ENCODE data around the gene IL12RB1.

Gene IL12RB1

GRCh38 chr19:18104793-18105131, 18.0 kb upstream of the IL12RB1 start:
- DNase-seq (ENCODE audit: extremely low read depth, insufficient read length), result no peak
- Histone ChIP-seq H3K27me3 (replicated peaks; ENCODE audit: control insufficient read depth, insufficient read depth, low read length) (no peaks in the 10 kb centered on the region), H3K36me3 (ENCODE audit: control insufficient read depth, insufficient read depth, low read length) (no peaks in the 10 kb centered on the region; the same call in none of the 2 replicates), H3K4me3 (replicated peaks; ENCODE audit: low read depth, low read length) (peak overlapping the region; percentile 57)
- no peak for TF ChIP-seq CTCF (IDR thresholded peaks at IDR 0.05; ENCODE audit: insufficient read depth, low read length, poor library complexity, severe bottlenecking)

GRCh38 chr19:18102916-18103542, 16.3 kb upstream of the IL12RB1 start:
- Histone ChIP-seq H3K4me3 (replicated peaks; ENCODE audit: low read depth, low read length) (no peak overlapping the region), H3K27me3 (replicated peaks; ENCODE audit: control insufficient read depth, insufficient read depth, low read length) (no peaks in the 10 kb centered on the region), H3K36me3 (ENCODE audit: control insufficient read depth, insufficient read depth, low read length) (no peaks in the 10 kb centered on the region; the same call in none of the 2 replicates)
- no peak for DNase-seq (ENCODE audit: extremely low read depth, insufficient read length)
- no peak for TF ChIP-seq CTCF (IDR thresholded peaks at IDR 0.05; ENCODE audit: insufficient read depth, low read length, poor library complexity, severe bottlenecking)

- TF ChIP-seq CTCF (IDR thresholded peaks at IDR 0.05; ENCODE audit: insufficient read depth, low read length, poor library complexity, severe bottlenecking), result no peak
- no peaks in the 10 kb centered on the region for H3K27me3 ChIP-seq (replicated peaks; ENCODE audit: control insufficient read depth, insufficient read depth, low read length)
Observed at GRCh38 chr19:18101268-18101667, 14.5 kb upstream of the IL12RB1 start.

GRCh38 chr19:18100710-18101109, 14.0 kb upstream of the IL12RB1 start:
- H3K27me3 ChIP-seq (replicated peaks; ENCODE audit: control insufficient read depth, insufficient read depth, low read length), result no peaks in the 10 kb centered on the region
- TF ChIP-seq CTCF (IDR thresholded peaks at IDR 0.05; ENCODE audit: insufficient read depth, low read length, poor library complexity, severe bottlenecking), result no peak
- no peak overlapping the region for H3K4me3 ChIP-seq (replicated peaks; ENCODE audit: low read depth, low read length)
- H3K36me3 ChIP-seq (ENCODE audit: control insufficient read depth, insufficient read depth, low read length), result no peaks in the 10 kb centered on the region
- DNase-seq (ENCODE audit: extremely low read depth, insufficient read length), result no peak

More at GRCh38 chr19:18101268-18101667, 14.5 kb upstream of the IL12RB1 start:
- no peaks in the 10 kb centered on the region for H3K36me3 ChIP-seq (ENCODE audit: control insufficient read depth, insufficient read depth, low read length)
- no peak for DNase-seq (ENCODE audit: extremely low read depth, insufficient read length)
- H3K4me3 ChIP-seq (replicated peaks; ENCODE audit: low read depth, low read length), result no peak overlapping the region

GRCh38 chr19:18099623-18099995, 12.9 kb upstream of the IL12RB1 start:
- Histone ChIP-seq H3K4me3 (replicated peaks; ENCODE audit: low read depth, low read length) (peak overlapping the region; percentile 95), H3K36me3 (ENCODE audit: control insufficient read depth, insufficient read depth, low read length) (no peaks in the 10 kb centered on the region), H3K27me3 (replicated peaks; ENCODE audit: control insufficient read depth, insufficient read depth, low read length) (no peaks in the 10 kb centered on the region)
- DNase-seq (ENCODE audit: extremely low read depth, insufficient read length), result no peak
- TF ChIP-seq CTCF (IDR thresholded peaks at IDR 0.05; ENCODE audit: insufficient read depth, low read length, poor library complexity, severe bottlenecking), result no peak

Measured in GM06990 (cell line).